HG03025 (cell line): ENCODE measurements around the gene TFDP2.
"Not testable (repeated sequence)": the region's sequence is repeated elsewhere in the genome, so short reads cannot be mapped to it uniquely, and the experiment has no call there.

Source experiments
- ATAC-seq: cut with Tn5 transposase; IDR thresholded peaks from one replicate; pipeline ENCODE4 v1.9.1; 2021; ENCODE audit warnings: mild to moderate bottlenecking, moderate library complexity; ENCODE audit not compliant: unreplicated experiment, low FRiP score

TFDP2 gene

DNA sequence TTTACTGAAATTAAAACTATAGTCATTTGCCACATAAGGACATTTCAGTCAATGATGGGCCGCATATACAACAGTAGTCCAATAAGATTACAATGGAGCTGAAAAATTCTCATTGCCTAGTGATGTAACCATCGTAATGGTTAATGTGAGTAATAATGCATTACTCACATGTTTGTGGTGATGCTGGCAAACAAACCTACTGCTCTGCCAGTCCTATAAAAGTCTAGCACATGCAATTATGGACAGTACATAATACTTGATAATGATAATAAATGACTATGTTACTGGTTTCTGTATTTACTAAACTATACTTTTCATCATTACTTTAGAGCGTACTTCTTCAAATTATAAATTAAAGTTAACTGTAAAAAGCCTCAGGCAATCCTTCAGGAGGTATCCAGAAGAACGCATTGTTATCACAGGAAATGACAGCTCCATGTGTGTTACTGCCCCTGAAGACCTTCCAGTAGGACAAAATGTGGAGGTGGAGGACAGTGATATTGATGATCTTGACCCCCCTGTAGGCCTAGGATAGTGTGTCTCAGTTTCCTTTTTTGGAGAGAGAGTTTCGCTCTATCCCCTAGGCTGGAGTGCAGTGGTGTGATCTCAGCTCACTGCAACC, 170.2 kb downstream of the TFDP2 start:
- ATAC-seq, result no peak

DNA sequence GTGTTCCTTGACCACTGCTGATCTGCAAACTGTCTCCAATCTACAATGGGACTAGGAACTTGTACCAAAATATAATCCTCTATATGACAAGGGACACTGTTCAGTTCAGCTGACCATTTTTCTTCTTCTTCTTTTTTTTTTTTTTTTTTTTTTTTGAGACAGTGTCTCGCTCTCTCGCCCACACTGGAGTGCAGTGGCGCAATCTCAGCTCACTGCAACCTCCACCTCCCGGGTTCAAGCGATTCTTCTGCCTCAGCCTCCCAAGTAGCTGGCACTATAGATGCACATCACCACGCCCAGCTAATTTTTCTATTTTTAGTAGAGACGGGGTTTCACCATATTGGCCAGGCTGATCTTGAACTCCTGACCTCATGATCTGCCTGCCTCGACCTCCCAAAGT, 174.6 kb downstream of the TFDP2 start:
- not testable (repeated sequence) for ATAC-seq

DNA sequence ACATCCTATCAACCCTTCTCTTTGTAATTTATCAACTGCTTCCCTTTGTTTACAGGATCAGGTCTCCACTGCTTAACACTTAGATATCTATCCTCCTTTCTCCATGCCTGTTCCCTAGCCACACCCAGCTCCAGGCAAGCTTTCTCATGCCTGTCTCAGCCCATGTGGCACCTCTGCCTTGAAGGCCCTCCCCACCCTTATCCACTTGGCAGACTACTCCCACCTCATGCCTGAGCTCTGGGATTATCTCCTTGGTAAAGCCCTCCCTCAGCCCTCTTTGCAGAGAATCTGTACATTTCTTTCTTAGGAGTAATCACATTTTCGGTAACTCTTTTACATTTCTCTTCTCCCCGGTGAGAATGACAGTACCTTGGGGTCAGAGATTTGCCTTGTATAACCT, 176.9 kb downstream of the TFDP2 start:
- no peak for ATAC-seq

DNA sequence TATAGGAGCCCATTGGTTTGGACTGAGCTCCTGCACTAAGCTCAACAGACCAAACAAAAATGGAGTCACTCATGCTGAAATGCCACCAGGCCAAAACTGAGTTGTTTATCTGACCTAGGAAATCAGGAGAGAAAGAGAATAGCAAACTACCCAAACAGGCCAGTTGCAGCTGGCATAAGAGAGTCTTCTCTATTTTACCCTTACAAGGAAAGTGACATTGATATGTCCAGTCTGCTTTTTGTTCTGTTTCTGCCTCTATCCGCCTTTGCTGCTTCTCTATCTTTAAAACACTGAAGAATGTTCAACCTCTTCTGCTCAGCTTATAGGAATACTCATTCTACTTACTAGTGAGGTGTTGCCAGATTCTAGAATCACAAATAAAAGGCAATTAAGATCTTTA, 177.8 kb downstream of the TFDP2 start:
- ATAC-seq, result no peak

DNA sequence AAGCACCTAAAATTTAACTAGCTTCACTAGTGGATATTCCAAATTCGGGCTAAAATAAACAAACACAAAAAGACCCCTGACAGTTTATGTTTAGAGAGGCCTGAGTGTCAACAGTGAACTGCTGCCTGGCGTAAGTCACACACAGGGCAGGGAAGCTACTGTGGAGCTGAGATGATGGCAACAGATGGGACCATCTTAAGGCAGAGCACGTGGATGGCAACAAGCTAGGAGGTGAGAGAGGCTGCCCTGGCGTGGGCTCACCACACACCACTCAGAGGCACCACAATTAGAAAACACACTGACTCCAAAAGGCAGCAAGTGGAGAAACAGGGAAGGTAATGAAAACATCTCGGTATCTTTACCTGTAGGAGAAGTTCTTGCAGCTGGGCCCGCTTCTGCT, 179.6 kb downstream of the TFDP2 start:
- ATAC-seq, result no peak

DNA sequence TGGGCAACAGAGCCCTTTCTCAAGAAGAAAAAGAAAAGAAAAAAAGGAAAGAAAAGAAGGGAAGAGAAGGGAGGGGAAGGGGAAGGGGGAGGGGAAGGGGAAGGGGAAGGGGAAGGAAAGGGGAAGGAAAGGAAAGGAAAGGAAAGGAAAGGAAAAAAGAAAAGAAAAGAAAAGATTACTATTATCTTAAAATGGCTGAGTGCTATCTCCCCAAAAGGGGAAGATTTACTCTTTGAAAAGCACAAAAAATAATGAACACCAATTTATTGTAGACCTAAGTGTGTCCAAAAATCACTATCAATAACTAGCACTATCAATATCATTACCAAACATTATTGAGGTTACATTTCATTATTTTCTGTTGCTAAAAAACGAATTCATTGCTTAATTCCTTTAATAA, 183.9 kb downstream of the TFDP2 start:
- no peak for ATAC-seq

DNA sequence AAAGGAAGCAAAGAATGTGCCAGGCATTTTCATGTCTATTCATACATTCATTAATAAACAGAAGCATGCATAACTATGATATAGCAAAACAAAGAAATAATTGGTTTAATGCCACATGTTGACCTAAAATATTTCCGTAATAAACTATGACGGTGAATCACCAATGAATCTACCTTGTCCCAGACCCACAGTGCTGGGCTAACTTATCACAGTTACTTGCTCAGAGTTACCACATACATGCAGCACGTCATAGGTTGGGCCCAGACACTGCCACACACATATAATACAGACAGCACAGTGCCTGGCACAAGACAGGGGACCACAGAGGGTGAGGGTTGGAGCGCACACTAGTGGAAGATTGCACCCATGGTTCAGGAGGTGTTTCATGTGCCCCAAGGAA, 186.0 kb downstream of the TFDP2 start:
- no peak for ATAC-seq

DNA sequence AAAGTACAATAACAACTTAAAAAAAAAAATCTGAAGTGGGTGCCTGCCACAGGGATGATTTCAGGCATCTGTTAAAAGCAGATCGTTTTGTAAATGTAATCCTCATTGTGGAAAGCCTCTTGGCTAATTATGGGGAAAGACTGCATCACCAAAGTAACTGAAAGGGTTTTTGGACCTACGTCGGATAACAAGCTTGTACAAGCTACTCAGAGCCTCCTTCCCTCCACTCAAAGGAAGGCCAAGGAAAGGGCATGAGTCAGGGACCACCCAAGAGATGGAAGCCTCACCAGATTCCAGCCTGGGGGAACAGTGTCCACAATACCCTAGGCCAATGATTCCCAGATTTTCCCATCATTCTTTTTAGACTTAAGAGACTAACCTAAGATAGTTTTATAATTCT, 188.6 kb downstream of the TFDP2 start:
- no peak for ATAC-seq

DNA sequence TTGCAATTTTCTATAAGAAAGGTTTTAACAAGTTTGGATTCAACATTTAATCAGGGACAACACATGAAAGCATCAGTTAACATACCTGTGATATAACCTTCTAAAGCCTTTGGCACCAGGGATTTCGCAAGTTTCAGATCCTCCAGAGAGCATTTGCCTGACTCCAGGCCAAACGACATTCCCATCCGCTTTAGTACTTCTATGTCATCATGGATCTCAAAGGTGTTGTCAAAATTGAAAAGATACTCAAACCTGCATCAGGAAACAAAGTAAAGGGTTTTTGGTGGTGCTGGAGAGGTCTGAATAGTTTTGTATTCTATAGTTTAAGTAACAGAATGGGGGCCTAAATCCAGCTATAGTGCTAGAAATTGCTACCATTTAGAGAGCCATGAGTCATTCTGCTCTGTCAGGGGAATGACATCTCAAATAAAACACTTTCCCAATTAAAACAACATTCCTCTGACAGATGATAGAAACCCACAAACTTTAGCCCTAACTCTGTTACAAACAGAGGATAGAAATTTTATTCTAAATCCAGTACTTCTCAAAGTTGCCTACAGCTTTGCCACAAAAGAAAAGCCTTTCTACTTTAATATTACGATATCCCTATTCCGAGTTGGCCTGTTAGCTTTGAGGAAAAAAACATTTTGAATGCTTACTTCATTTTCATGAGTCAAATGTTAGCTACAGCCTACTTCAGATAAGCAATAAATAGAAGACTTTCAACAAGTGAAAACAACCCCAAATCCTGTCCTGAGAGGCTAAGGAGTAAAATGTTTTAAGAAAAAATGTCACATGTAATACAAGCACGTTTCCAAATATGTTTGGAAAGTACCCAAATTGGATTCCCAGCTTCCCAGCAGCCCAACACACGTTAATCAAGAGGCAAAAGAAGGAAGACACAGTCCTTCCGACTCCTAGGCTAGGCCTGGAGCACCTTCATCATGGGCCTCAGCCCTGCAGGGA, 189.5 kb downstream of the TFDP2 start:
- ATAC-seq, result no peak

DNA sequence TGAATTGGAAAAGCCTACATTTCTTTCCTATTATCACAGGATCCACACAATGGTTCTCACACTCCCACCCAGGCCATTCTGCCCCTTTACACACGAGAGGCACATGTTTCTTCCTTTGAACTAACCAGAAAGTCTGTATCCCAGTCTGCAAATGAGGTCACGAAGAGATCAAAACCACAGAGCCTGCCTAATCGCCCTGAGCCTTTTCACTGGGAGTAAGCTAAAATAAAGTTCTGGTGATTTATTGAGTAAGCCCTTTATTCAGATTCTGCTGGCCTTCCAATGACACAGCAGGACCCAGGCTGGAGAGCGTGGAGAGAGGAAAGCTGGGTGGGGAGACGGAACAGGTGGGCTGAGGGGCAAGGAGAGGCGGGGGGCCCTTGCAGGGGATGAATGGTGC, 194.2 kb downstream of the TFDP2 start:
- ATAC-seq, result no peak

DNA sequence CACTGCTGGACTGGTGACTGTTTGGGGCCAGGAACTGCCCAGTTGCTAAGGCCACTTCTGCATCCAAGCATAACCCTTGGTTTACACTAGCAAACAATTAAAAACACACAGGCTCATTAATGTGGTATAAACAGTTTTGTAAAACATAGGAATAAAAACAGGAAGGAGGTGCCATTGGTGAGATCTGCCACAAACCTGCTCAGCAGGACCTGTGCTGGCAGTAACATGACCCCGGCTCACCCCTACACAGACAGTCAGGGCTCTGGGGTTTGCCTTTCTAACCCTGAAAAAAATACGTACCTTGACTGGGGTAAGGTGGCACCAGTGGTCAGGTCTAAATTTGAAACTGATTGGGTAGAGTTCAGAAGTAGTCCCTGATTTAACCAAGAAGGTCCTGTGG, 196.7 kb downstream of the TFDP2 start:
- ATAC-seq, result no peak

DNA sequence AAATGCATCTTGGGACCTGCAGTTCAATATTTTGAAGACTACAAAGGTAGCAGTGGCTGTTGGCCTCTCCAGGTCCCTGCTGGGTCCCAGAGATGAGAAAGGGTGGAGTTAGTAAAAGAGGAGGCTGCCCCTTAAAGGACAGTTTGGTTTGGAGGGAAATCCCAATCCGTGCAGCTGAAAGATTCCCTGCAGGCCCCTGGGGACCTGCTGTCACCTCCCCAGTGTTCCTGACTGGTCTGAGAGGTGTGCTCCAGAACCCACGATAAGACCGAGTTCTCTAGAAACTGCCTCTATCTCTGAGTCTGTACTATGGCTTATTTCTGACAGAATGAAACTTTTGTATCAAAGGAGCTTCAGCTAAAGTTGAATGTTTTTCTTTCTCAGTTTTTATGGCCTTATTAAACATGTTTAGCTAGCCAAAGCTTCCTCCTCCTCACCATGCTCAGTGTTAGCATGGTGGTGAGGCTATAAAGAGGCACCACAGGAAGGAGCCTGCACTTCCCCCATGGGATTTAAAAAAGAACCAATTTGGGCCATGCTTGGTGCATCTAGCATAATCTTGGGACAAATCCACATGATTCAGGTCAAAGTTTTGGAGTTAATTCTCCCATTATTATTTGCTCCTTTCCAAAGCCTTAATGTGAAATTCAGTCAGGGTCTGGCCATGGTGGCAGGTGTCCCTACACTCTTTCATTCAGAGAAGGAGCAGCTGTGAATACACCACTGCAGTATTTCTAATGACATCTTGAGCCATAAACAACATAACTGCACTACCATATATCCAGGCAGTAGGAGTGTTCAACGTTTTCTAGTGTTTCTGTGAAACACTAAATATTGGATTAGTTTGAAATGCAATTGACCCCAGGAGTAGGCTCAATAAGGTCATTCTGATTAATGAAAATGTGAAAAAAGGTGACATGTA, 198.5 kb downstream of the TFDP2 start:
- ATAC-seq, result no peak

DNA sequence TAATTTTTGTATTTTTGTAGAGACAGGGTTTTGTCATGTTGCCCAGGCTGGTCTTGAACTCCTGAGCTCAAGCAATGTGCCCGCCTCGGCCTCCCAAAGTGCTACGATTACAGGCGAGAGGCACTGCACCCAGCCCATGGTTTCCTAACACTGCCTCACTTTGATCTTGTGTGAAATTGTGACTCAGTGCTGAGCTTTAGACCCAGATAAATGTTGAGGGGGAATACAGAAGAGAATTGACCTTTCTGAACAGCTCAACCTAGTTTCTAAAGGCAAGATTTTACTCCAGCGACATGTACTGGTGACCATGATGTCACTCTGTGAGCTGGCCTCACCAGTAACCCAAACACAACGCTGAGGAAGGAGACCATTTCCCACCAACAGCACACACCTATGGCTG, 199.4 kb downstream of the TFDP2 start:
- ATAC-seq, result no peak

DNA sequence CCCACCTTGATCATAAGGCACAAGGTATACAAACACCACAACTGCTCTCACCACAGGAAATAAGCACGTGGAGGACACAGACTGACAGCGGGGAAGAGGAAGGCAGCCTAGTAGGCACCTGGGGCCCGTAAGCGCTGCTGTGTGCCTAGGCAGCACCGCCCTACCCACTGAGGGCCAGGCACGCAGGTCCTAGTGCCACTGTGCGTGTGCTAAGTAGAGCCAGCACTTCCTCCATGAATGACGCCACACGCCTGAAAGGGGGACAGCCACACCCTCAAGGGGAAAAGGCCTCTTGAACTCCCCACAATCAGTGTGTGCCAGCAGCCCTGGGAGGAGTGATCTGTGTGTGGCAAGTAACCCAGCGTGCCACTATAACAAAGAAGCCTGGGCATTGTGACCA, 199.9 kb downstream of the TFDP2 start:
- ATAC-seq, result no peak

DNA sequence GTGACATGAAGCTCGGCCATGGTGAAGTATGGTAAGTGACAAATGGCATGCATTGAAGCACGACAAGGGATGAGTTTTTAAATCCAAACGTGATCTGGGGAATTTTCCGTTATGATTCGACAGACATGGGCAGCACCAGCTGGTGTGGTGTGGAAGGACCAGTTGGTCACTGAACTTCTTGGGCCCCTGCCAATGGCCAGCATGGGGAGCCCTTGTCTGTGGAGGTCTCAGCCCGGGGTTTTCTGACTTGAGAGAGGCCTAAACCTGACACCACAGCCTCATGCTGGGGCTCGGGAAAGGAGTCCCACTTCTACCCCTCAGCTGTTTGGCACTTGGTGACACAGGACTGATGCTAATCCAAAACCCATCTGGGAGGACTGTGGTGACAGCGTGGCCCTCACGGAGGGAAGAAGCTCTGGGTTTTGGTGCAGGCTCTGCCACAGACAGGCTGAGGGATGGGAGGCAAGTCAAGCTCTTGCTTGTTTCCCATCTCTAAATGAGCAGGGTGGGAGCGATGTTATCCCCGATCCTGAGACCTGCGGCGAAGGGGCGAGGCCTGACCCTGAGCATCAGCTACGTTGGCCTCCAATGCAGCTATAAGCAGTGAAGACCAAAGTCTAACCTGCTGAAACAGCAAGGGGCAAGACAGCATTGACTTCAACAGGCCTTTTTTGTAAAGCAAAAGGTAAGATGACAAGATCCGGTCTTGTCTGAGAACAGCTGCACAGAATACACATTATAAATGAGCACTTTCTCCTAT, 203.4 kb downstream of the TFDP2 start:
- ATAC-seq, result no peak

DNA sequence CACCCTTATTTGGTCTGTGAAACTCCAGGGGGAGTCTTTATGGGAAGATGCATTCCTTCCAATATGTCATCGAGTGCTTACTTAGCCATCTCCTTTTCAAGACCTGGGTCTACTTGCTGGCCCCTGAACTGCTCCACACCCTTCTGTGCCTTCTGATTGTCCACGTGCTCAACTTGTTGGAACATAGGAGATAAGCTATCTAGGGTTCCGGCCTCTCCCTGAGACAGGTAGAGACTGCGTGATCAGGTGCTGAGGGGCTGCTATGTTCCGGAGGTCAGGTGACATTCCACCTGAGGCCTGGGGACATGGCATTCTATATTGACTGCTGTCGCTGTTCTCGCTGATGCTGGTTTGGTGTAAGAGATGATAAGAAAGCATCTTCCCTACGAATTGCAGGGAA, 207.3 kb downstream of the TFDP2 start:
- ATAC-seq, result no peak

DNA sequence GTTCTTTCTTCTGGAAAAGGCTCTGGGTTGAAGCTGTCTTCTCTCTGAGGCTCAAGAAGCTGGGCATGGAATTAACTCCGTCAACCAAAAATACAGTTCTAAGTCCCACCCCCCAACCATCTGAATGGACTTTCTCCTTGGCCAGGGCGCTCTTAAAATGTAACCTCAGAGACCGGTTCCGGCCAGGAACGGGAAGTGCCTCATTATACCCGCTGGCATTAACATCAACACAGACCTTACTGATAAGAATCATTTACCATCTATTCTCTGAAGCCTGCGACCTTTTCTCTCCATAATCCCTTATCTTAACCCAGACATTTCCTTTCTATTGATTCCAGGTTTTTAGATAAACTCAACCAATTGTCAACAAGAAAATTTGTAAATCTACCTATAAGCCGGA, 208.3 kb downstream of the TFDP2 start:
- ATAC-seq, result no peak

DNA sequence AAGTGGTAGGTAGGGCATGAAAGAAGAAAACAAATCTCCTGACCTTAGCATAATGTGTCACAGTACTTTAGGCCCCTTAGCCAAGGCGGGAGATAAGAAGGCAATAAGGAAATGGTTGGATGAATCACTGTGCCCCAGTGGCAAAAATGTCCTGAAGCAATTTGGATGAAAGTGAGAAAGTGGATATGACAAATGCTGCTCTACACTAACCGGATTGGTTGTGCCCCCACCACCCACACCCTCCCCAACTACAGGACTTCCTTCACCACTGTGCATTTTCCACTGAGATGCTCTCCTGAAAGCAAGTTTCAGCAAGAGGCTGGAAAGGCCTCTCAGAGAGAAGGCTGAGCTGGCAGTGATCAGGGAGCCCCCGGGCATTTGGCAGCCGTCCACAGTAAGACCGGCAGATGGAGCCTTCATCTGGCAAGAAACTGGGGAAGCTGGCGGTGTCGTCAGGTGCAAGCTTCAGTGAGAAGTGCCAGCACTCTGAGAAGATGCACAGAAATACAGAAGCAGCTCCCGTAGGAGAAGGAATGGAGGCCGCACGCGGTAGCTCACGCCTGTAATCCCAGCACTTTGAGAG, 209.1 kb downstream of the TFDP2 start:
- ATAC-seq, result no peak

DNA sequence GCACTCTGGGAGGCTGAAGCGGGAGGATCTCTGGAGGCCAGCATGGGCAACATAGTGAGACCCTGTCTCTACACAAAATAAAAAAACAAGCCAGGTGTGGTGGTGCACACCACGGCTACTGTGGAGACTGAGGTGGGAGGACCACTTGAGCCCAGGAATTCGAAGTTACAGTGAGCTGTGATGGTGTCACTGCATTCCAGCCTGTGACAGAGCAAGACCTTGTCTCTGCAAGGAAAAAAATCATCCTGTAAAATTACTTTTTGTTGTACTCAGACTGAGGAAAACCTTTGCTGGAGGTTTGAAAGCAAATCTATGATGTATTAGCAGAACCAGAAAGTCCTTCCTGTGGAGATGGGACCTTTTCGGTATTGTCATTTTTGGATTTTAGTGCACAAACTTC, 209.6 kb downstream of the TFDP2 start:
- ATAC-seq, result no peak

DNA sequence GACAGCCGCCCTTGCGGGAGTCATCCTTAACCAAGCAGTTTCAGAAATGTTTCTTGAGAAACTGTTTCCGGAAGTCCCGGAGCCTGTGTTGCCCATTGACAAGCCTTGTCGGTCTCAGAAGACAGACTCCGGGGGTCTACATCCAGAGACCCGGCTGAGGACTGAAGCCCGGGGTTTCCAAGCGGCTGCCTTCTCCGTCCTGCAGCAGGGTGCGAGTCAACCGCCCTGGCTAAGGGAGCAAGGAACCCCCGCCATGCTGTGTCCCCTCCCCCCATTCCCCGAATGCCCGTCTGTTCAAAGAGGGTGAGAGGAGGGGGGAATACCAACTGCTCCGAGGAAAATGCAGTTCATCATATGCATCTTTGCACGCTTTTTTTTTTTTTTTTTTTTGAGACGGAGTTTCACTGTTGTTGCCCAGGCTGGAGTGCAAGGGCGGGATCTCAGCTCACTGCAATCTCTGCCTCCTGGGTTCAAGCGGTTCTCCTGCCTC, 211.3 kb downstream of the TFDP2 start:
- no peak for ATAC-seq
